Uterus (tissue), 4 donors: ENCODE measurements around the gene SDK2. TPM values are rescaled to one million over a fixed set of nuclear protein-coding genes. Genes with fewer than 3 reads are reported as not detected.
A peak's percentile ranks its signal among the peaks of the same experiment; 100 is the strongest.

Experiments used
- DNase-seq, 2 donors: peaks; one replicate each; pipeline ENCODE4 v3.0.0-alpha.2; 2019 to 2020
- H3K27ac ChIP-seq, 2 donors: fragments of 200-600 bp; sonication (generic); 1 replicate in 1 of 2; 2 replicates in 1 of 2; pipeline ENCODE4 v1.5.1; 2016 to 2018
- H3K27me3 ChIP-seq, 2 donors: fragments of 200-600 bp; sonication (generic); one replicate each; pipeline ENCODE4 v1.5.1; 2018 to 2019; ENCODE audit warnings: control low read depth in 1 of 2
- H3K36me3 ChIP-seq, 2 donors: fragments of 200-600 bp; sonication (generic); one replicate each; pipeline ENCODE4 v1.5.1; 2019; ENCODE audit warnings: control low read depth in 1 of 2
- H3K4me1 ChIP-seq, 2 donors: fragments of 200-600 bp; sonication (generic); one replicate each; pipeline ENCODE4 v1.5.1; 2018 to 2019; ENCODE audit warnings: control low read depth in 1 of 2
- H3K4me3 ChIP-seq, 2 donors: fragments of 200-600 bp; sonication (generic); 1 replicate in 1 of 2; 2 replicates in 1 of 2; pipeline ENCODE4 v1.5.1; 2018 to 2019; ENCODE audit warnings: mild to moderate bottlenecking in 1 of 2
- H3K9me3 ChIP-seq, 2 donors: fragments of 200-600 bp; sonication (generic); one replicate each; pipeline ENCODE4 v1.5.1; 2019; ENCODE audit warnings: control low read depth in 1 of 2
- CTCF ChIP-seq, 4 experiments: fragments of 200-600 bp in 2 of 4; fragments of 450-650 bp in 2 of 4; sonication (generic) in 2 of 4; IDR thresholded peaks; one replicate each; pipeline ENCODE4 v1.5.1; 2016 to 2019; ENCODE audit warnings: antibody characterized with exemption in 4 of 4, mild to moderate bottlenecking in 2 of 4, moderate library complexity in 1 of 4
- POLR2A ChIP-seq, 2 donors: fragments of 450-650 bp; IDR thresholded peaks; one replicate each; pipeline ENCODE4 v1.6.1; 2016; ENCODE audit warnings: antibody characterized with exemption in 2 of 2, mild to moderate bottlenecking in 1 of 2, moderate library complexity in 1 of 2
- intact Hi-C: fragments of 100-400 bp; cut with DNase I; formaldehyde crosslinking; loops from one replicate; pipeline ENCODE4 v1.15.1; 2023; ENCODE audit warnings: low total_unique reads
- total RNA-seq, 4 donors: library from RNA; depleted of rRNA in 3 of 4; stranded (reverse); fragments of >200 nt in 3 of 4; gene quantifications; one replicate each; pipeline versions ENCODE4 v1.1.0 to v1.2.4, GENCODE V29; 2014 to 2023
- donor health status: DM: yes; HTN: yes; CAD: no.

SDK2 gene
- total RNA-seq, 4 donors from 2014 or later, result 1.1 to 5.0 TPM; not detected in 2

GRCh38 chr17:73648543-73648820 lies 4.2 kb upstream of the SDK2 start:
- DNase-seq, result no peak
- H3K27me3 ChIP-seq, result peaks cover 0 to 5% of the 10 kb centered on the region in 2 donors

GRCh38 chr17:73647772-73648542 lies 3.7 kb upstream of the SDK2 start:
- peaks cover 0 to 11% of the 10 kb centered on the region in 2 donors for H3K4me1 ChIP-seq
- intact Hi-C loops, result no loop called here
- TF ChIP-seq CTCF (IDR thresholded peaks at IDR 0.05) (no peak), POLR2A (IDR thresholded peaks at IDR 0.05) (no peak)
- H3K4me3 ChIP-seq, result no peak overlapping the region
- peaks cover 0 to 5% of the 10 kb centered on the region in 2 donors for H3K27me3 ChIP-seq
- H3K9me3 ChIP-seq, result no peaks in the 10 kb centered on the region
- no peak overlapping the region for H3K27ac ChIP-seq
- no peaks in the 10 kb centered on the region for H3K36me3 ChIP-seq
- DNase-seq, result no peak

More at GRCh38 chr17:73648543-73648820, 4.2 kb upstream of the SDK2 start:
- H3K4me1 ChIP-seq, result peaks cover 0 to 7% of the 10 kb centered on the region in 2 donors
- no peak overlapping the region for H3K27ac ChIP-seq
- no peak overlapping the region for H3K4me3 ChIP-seq
- no peaks in the 10 kb centered on the region for H3K36me3 ChIP-seq
- H3K9me3 ChIP-seq, result no peaks in the 10 kb centered on the region
- intact Hi-C loops, result no loop called here
- TF ChIP-seq CTCF (IDR thresholded peaks at IDR 0.05) (no peak), POLR2A (IDR thresholded peaks at IDR 0.05) (no peak)

GRCh38 chr17:73647301-73647695 lies 3.1 kb upstream of the SDK2 start:
- no peak for TF ChIP-seq CTCF (IDR thresholded peaks at IDR 0.05)
- TF ChIP-seq POLR2A (IDR thresholded peaks at IDR 0.05), result no peak
- Histone ChIP-seq H3K9me3 (no peaks in the 10 kb centered on the region), H3K36me3 (no peaks in the 10 kb centered on the region), H3K4me3 (no peak overlapping the region), H3K27me3 (peaks cover 0 to 5% of the 10 kb centered on the region in 2 donors), H3K4me1 (peaks cover 0 to 11% of the 10 kb centered on the region in 2 donors), H3K27ac (no peak overlapping the region)
- intact Hi-C loops, result no loop called here
- no peak for DNase-seq

- intact Hi-C loops, result no loop called here
These were observed 2.4 kb upstream of the SDK2 start for GRCh38 chr17:73646409-73647300.

More at GRCh38 chr17:73646409-73647300, 2.4 kb upstream of the SDK2 start:
- peaks cover 0 to 11% of the 10 kb centered on the region in 2 donors for H3K4me1 ChIP-seq
- no peak overlapping the region for H3K4me3 ChIP-seq
- DNase-seq, result no peak
- no peaks in the 10 kb centered on the region for H3K9me3 ChIP-seq
- peaks cover 0 to 9% of the 10 kb centered on the region in 2 donors for H3K27me3 ChIP-seq
- no peaks in the 10 kb centered on the region for H3K36me3 ChIP-seq
- TF ChIP-seq CTCF (IDR thresholded peaks at IDR 0.05) (peak in 1 of 4 experiments; percentile 16), POLR2A (IDR thresholded peaks at IDR 0.05) (no peak)
- H3K27ac ChIP-seq, result no peak overlapping the region
